Midbrain (tissue), 1 donor: ENCODE measurements around the gene KNSTRN.

Experiments used
- DNase-seq: peaks from one replicate; lab custom pipeline; 2025; lab: John Stamatoyannopoulos, UW

The KNSTRN gene

GRCh38 chr15:40429068-40429710, 46.7 kb downstream of the KNSTRN start:
- no peak for DNase-seq

GRCh38 chr15:40430271-40430805, 47.8 kb downstream of the KNSTRN start:
- DNase-seq = no peak

- no peak for DNase-seq
Observed at GRCh38 chr15:40435023-40435709, 52.6 kb downstream of the KNSTRN start.

- DNase-seq = no peak
Observed at GRCh38 chr15:40435710-40436089, 53.2 kb downstream of the KNSTRN start.

GRCh38 chr15:40436116-40436891, 53.8 kb downstream of the KNSTRN start:
- DNase-seq = no peak

GRCh38 chr15:40436892-40437751, 54.6 kb downstream of the KNSTRN start:
- DNase-seq = no peak

GRCh38 chr15:40437752-40438687, 55.5 kb downstream of the KNSTRN start:
- DNase-seq = no peak

- no peak for DNase-seq
Observed at GRCh38 chr15:40438712-40439111, 56.2 kb downstream of the KNSTRN start.

GRCh38 chr15:40439461-40439959, 57.0 kb downstream of the KNSTRN start:
- DNase-seq = no peak

- DNase-seq = no peak
Observed at GRCh38 chr15:40439960-40440742, 57.6 kb downstream of the KNSTRN start.

GRCh38 chr15:40440743-40441564, 58.4 kb downstream of the KNSTRN start, which contains the start of gene BAHD1:
BAHD1 (plus strand) TSS chr15:40440953; CDS start chr15:40458465, 17,512 bp downstream.
- peak; percentile 98 for DNase-seq

- no peak for DNase-seq
Observed at GRCh38 chr15:40441565-40442531, 59.3 kb downstream of the KNSTRN start.

- no peak for DNase-seq
Observed at GRCh38 chr15:40443255-40443654, 60.7 kb downstream of the KNSTRN start.

GRCh38 chr15:40443846-40444245, 61.3 kb downstream of the KNSTRN start:
- DNase-seq = no peak
